ENCODE results near the gene FBXL7. TPM values are rescaled to one million over a fixed set of nuclear protein-coding genes. Genes with fewer than 3 reads are reported as not detected.

Gene FBXL7
- total and polyA plus RNA-seq, 7 experiments from 2014 or later: not detected

DNA sequence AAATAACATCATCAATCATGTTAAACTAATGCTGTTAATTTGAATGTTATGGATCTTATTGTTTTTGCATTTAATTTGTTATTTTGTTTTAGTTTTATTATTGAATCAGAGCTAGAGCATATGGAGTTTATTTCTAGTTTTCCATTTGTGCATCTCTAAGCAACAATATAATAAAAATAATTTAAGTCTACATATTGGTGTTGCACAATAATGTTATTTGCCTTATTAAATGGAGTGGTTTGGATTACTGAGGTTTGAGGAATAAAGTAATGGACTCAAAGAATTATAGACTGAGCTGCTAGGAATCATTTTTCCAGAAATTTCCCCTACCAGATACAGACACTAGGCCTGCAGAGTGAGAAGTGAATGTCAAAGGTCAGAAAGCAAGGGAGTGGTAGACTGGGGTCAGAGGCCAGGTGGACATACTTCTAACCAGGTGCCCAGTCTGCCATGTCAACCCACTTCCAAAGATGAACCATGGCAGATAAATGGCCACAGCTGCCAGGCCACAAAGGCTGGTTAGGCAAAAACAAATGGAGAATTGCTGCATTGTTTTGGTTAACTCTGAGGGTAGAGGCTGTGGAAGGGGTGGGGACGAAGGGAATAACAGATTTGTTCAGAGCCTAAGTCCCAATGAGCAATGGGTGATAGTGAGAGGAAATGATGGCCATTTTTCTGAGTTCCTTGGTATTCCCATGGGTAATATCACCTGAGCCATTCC, 113.1 kb downstream of the FBXL7 start:
- H3K4me1 Mint-ChIP-seq: no peaks in the 10 kb centered on the region
- H3K27me3 ChIP-seq (ENCODE audit: control insufficient read depth in 2 of 2, insufficient read depth in 2 of 2, low read length in 2 of 2): no peaks in the 10 kb centered on the region
- H3K4me3 ChIP-seq (ENCODE audit: low read length): no peak overlapping the region
- no peaks in the 10 kb centered on the region for H3K36me3 ChIP-seq (ENCODE audit: control insufficient read depth in 2 of 3, insufficient read depth in 3 of 3, low read length in 3 of 3)
- intact Hi-C loops (cut with micrococcal nuclease): no loop called here
- no peaks in the 10 kb centered on the region for H3K36me3 Mint-ChIP-seq
- H3K9me3 Mint-ChIP-seq: peaks cover 0 to 8% (median 2%) of the 10 kb centered on the region in 11 donors
- H3K27ac ChIP-seq (ENCODE audit: low read depth, low read length): no peak overlapping the region
- H3K9me3 ChIP-seq (ENCODE audit: control insufficient read depth in 2 of 3, low read length in 3 of 3): no peaks in the 10 kb centered on the region
- no peak overlapping the region for H3K4me3 Mint-ChIP-seq
- no peak overlapping the region for H3K27ac Mint-ChIP-seq
- no peaks in the 10 kb centered on the region for H3K27me3 Mint-ChIP-seq
- no peak for ATAC-seq
- ChIA-PET CTCF (no interaction called here), POLR2A (no interaction called here)
- DNase-seq: no peak
- no peaks in the 10 kb centered on the region for H3K4me1 ChIP-seq (ENCODE audit: control insufficient read depth in 2 of 2, insufficient read depth in 2 of 2, low read length in 2 of 2)

DNA sequence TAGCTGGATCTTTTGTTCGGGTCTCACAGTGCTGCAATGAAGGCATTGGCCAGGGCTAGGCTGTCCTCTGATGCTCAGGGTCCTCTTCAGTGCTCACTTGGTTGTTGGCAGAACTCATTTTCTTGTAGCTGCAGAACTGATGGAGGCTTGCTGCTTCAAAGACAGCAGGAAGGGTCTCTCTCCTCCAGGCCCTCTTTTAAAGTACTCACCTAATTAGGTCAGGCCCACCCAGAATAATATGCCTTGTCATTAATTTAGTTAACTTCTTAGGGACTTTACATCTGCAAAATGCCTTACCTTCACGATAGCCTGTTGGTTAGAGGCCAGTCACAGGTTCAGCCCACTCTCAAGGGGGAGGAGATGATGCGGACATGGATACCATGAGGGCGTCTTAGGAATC, 114.7 kb downstream of the FBXL7 start:
- H3K27me3 ChIP-seq (ENCODE audit: control insufficient read depth in 2 of 2, insufficient read depth in 2 of 2, low read length in 2 of 2): no peaks in the 10 kb centered on the region
- H3K27ac ChIP-seq (ENCODE audit: low read depth, low read length): no peak overlapping the region
- H3K27me3 Mint-ChIP-seq: no peaks in the 10 kb centered on the region
- no peak overlapping the region for H3K4me3 ChIP-seq (ENCODE audit: low read length)
- ChIA-PET POLR2A (no interaction called here), CTCF (no interaction called here)
- ATAC-seq: no peak
- no peaks in the 10 kb centered on the region for H3K4me1 Mint-ChIP-seq
- H3K27ac Mint-ChIP-seq: no peak overlapping the region
- H3K36me3 Mint-ChIP-seq: no peaks in the 10 kb centered on the region
- H3K9me3 Mint-ChIP-seq: peaks cover 0 to 8% (median 4%) of the 10 kb centered on the region in 11 donors
- no peaks in the 10 kb centered on the region for H3K9me3 ChIP-seq (ENCODE audit: control insufficient read depth in 2 of 3, low read length in 3 of 3)
- H3K4me3 Mint-ChIP-seq: no peak overlapping the region
- DNase-seq: no peak
- no peaks in the 10 kb centered on the region for H3K4me1 ChIP-seq (ENCODE audit: control insufficient read depth in 2 of 2, insufficient read depth in 2 of 2, low read length in 2 of 2)
- intact Hi-C loops (cut with micrococcal nuclease): no loop called here
- H3K36me3 ChIP-seq (ENCODE audit: control insufficient read depth in 2 of 3, insufficient read depth in 3 of 3, low read length in 3 of 3): no peaks in the 10 kb centered on the region

- no peaks in the 10 kb centered on the region for H3K4me1 ChIP-seq (ENCODE audit: control insufficient read depth in 2 of 2, insufficient read depth in 2 of 2, low read length in 2 of 2)
- ChIA-PET POLR2A (no interaction called here), CTCF (no interaction called here)
- DNase-seq: no peak
- no peak for ATAC-seq
- Mint-ChIP-seq H3K27ac (no peak overlapping the region), H3K36me3 (no peaks in the 10 kb centered on the region), H3K9me3 (peaks cover 0 to 10% (median 6%) of the 10 kb centered on the region in 11 donors), H3K4me3 (no peak overlapping the region), H3K27me3 (no peaks in the 10 kb centered on the region), H3K4me1 (no peaks in the 10 kb centered on the region)
- H3K9me3 ChIP-seq (ENCODE audit: control insufficient read depth in 2 of 3, low read length in 3 of 3): no peaks in the 10 kb centered on the region
- H3K27me3 ChIP-seq (ENCODE audit: control insufficient read depth in 2 of 2, insufficient read depth in 2 of 2, low read length in 2 of 2): no peaks in the 10 kb centered on the region
- no peaks in the 10 kb centered on the region for H3K36me3 ChIP-seq (ENCODE audit: control insufficient read depth in 2 of 3, insufficient read depth in 3 of 3, low read length in 3 of 3)
- H3K27ac ChIP-seq (ENCODE audit: low read depth, low read length): no peak overlapping the region
- H3K4me3 ChIP-seq (ENCODE audit: low read length): no peak overlapping the region
- intact Hi-C loops (cut with micrococcal nuclease): no loop called here
These were observed 115.9 kb downstream of the FBXL7 start for GRCh38 chr5:15615859-15616258.

- intact Hi-C loops (cut with micrococcal nuclease): no loop called here
- H3K36me3 Mint-ChIP-seq: no peaks in the 10 kb centered on the region
- ChIA-PET CTCF (no interaction called here), POLR2A (no interaction called here)
- H3K4me3 Mint-ChIP-seq: no peak overlapping the region
- H3K27ac ChIP-seq (ENCODE audit: low read depth, low read length): no peak overlapping the region
- H3K36me3 ChIP-seq (ENCODE audit: control insufficient read depth in 2 of 3, insufficient read depth in 3 of 3, low read length in 3 of 3): no peaks in the 10 kb centered on the region
- H3K9me3 ChIP-seq (ENCODE audit: control insufficient read depth in 2 of 3, low read length in 3 of 3): no peaks in the 10 kb centered on the region
- no peaks in the 10 kb centered on the region for H3K4me1 ChIP-seq (ENCODE audit: control insufficient read depth in 2 of 2, insufficient read depth in 2 of 2, low read length in 2 of 2)
- no peaks in the 10 kb centered on the region for H3K27me3 ChIP-seq (ENCODE audit: control insufficient read depth in 2 of 2, insufficient read depth in 2 of 2, low read length in 2 of 2)
- DNase-seq (no peak), ATAC-seq (no peak)
- H3K27ac Mint-ChIP-seq: no peak overlapping the region
- H3K9me3 Mint-ChIP-seq: peaks cover 0 to 21% (median 5%) of the 10 kb centered on the region in 11 donors
- no peaks in the 10 kb centered on the region for H3K4me1 Mint-ChIP-seq
- H3K4me3 ChIP-seq (ENCODE audit: low read length): no peak overlapping the region
- no peaks in the 10 kb centered on the region for H3K27me3 Mint-ChIP-seq
These were observed 119.0 kb downstream of the FBXL7 start for GRCh38 chr5:15618938-15619337.

DNA sequence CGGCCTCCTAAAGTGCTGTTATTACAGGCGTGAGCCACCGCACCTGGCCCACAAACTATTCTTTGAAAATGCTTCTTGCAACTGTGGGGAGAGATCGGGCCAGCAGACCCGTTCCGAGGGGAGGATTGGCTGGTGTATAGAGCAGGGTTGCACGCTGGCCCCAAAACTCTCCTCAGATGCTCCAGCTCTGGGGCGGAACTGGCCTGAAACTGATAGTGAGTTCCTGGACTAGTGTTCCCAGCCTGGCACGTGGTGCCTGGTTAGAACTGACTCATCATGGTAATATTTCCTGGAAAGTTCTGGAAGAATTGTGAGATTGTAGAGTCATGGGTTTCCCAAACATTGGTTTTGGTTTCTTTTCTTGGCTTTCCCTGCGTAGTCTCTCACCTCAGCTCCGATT, 120.5 kb downstream of the FBXL7 start:
- Mint-ChIP-seq H3K4me3 (no peak overlapping the region), H3K27ac (no peak overlapping the region), H3K4me1 (no peaks in the 10 kb centered on the region), H3K9me3 (peaks cover 0 to 22% (median 5%) of the 10 kb centered on the region in 11 donors), H3K27me3 (no peaks in the 10 kb centered on the region), H3K36me3 (no peaks in the 10 kb centered on the region)
- Histone ChIP-seq H3K4me1 (ENCODE audit: control insufficient read depth in 2 of 2, insufficient read depth in 2 of 2, low read length in 2 of 2) (no peaks in the 10 kb centered on the region), H3K9me3 (ENCODE audit: control insufficient read depth in 2 of 3, low read length in 3 of 3) (no peaks in the 10 kb centered on the region), H3K27me3 (ENCODE audit: control insufficient read depth in 2 of 2, insufficient read depth in 2 of 2, low read length in 2 of 2) (no peaks in the 10 kb centered on the region), H3K36me3 (ENCODE audit: control insufficient read depth in 2 of 3, insufficient read depth in 3 of 3, low read length in 3 of 3) (no peaks in the 10 kb centered on the region), H3K27ac (ENCODE audit: low read depth, low read length) (no peak overlapping the region), H3K4me3 (ENCODE audit: low read length) (no peak overlapping the region)
- ATAC-seq (no peak), DNase-seq (no peak)
- POLR2A ChIA-PET: no interaction called here
- CTCF ChIA-PET: no interaction called here
- intact Hi-C loops (cut with micrococcal nuclease): no loop called here

DNA sequence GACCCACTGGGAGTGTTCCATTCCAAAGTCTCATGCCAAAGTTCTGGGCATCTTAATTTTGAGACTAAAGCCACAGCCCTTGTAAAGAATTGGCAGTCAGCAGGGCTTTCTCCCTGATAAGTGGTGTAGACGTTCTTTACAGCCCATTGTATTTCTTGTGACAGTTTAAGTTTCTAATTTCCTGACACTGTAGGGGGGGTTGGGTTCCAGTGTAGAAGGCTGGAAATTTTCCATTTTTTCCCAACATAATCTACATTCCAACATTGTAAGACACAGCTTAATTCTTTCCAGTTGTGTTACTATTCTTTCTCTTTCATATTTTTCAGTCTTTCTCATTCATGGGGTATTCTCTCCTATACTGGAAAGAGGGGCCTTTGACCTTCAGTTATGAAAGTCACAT, 121.1 kb downstream of the FBXL7 start:
- H3K27ac ChIP-seq (ENCODE audit: low read depth, low read length): no peak overlapping the region
- CTCF ChIA-PET: no interaction called here
- no peaks in the 10 kb centered on the region for H3K27me3 ChIP-seq (ENCODE audit: control insufficient read depth in 2 of 2, insufficient read depth in 2 of 2, low read length in 2 of 2)
- ATAC-seq (no peak), DNase-seq (no peak)
- Mint-ChIP-seq H3K4me1 (no peaks in the 10 kb centered on the region), H3K27me3 (no peaks in the 10 kb centered on the region), H3K9me3 (peaks cover 0 to 27% (median 4%) of the 10 kb centered on the region in 11 donors), H3K27ac (no peak overlapping the region), H3K4me3 (no peak overlapping the region), H3K36me3 (no peaks in the 10 kb centered on the region)
- intact Hi-C loops (cut with micrococcal nuclease): no loop called here
- H3K36me3 ChIP-seq (ENCODE audit: control insufficient read depth in 2 of 3, insufficient read depth in 3 of 3, low read length in 3 of 3): no peaks in the 10 kb centered on the region
- H3K9me3 ChIP-seq (ENCODE audit: control insufficient read depth in 2 of 3, low read length in 3 of 3): no peaks in the 10 kb centered on the region
- H3K4me1 ChIP-seq (ENCODE audit: control insufficient read depth in 2 of 2, insufficient read depth in 2 of 2, low read length in 2 of 2): no peaks in the 10 kb centered on the region
- POLR2A ChIA-PET: no interaction called here
- H3K4me3 ChIP-seq (ENCODE audit: low read length): no peak overlapping the region

GRCh38 chr5:15623794-15624193, 123.8 kb downstream of the FBXL7 start:
- CTCF ChIA-PET: no interaction called here
- Histone ChIP-seq H3K9me3 (ENCODE audit: control insufficient read depth in 2 of 3, low read length in 3 of 3) (no peaks in the 10 kb centered on the region), H3K36me3 (ENCODE audit: control insufficient read depth in 2 of 3, insufficient read depth in 3 of 3, low read length in 3 of 3) (no peaks in the 10 kb centered on the region), H3K27me3 (ENCODE audit: control insufficient read depth in 2 of 2, insufficient read depth in 2 of 2, low read length in 2 of 2) (no peaks in the 10 kb centered on the region), H3K4me3 (ENCODE audit: low read length) (no peak overlapping the region), H3K4me1 (ENCODE audit: control insufficient read depth in 2 of 2, insufficient read depth in 2 of 2, low read length in 2 of 2) (no peaks in the 10 kb centered on the region), H3K27ac (ENCODE audit: low read depth, low read length) (no peak overlapping the region)
- Mint-ChIP-seq H3K4me1 (no peaks in the 10 kb centered on the region), H3K4me3 (no peak overlapping the region), H3K36me3 (no peaks in the 10 kb centered on the region), H3K27ac (no peak overlapping the region), H3K27me3 (no peaks in the 10 kb centered on the region), H3K9me3 (peaks cover 0 to 22% (median 4%) of the 10 kb centered on the region in 11 donors)
- POLR2A ChIA-PET: no interaction called here
- no peak for ATAC-seq
- no peak for DNase-seq
- intact Hi-C loops (cut with micrococcal nuclease): no loop called here

All from naive thymus-derived CD4-positive, alpha-beta T cell (primary cell).